Kidney (tissue), 14 donors: ENCODE data around the gene UBP1. TPM values are rescaled to one million over a fixed set of nuclear protein-coding genes. Genes with fewer than 3 reads are reported as not detected.
"Not testable (repeated sequence)": the region's sequence is repeated elsewhere in the genome, so short reads cannot be mapped to it uniquely, and the experiment has no call there.

Experiments used
- DNase-seq, 5 donors: peaks; one replicate each; pipeline ENCODE4 v3.0.0-alpha.2; 2013 to 2020
- FAIRE-seq: peaks from 2 replicates; lab custom pipeline; 2012; peaks lifted over from hg19 to GRCh38; lab: Jason Lieb, UNC
- H3K27ac ChIP-seq, 2 donors: one replicate each; pipeline ENCODE4 v1.7.0; 2013; ENCODE audit warnings: low read depth in 2 of 2, low read length in 2 of 2, inconsistent platforms in 1 of 2
- H3K27me3 ChIP-seq: one replicate; pipeline ENCODE4 v1.7.1; 2013; ENCODE audit warnings: low read length, inconsistent platforms; ENCODE audit not compliant: control insufficient read depth, insufficient read depth
- H3K36me3 ChIP-seq, 3 donors: one replicate each; pipeline versions ENCODE4 v1.7.0 to v1.7.1; 2013; ENCODE audit warnings: low read length in 3 of 3, control low read depth in 1 of 3, inconsistent platforms in 1 of 3; ENCODE audit not compliant: insufficient read depth in 3 of 3, control insufficient read depth in 2 of 3
- H3K4me1 ChIP-seq, 3 donors: one replicate each; pipeline versions ENCODE4 v1.7.0 to v1.7.1; 2013; ENCODE audit warnings: low read length in 3 of 3, inconsistent platforms in 1 of 3, low read depth in 1 of 3; ENCODE audit not compliant: control insufficient read depth in 2 of 3, insufficient read depth in 2 of 3
- H3K4me3 ChIP-seq, 3 donors: one replicate each; pipeline versions ENCODE4 v1.7.0 to v1.8.1; 2013; ENCODE audit warnings: low read length in 3 of 3, control low read depth in 1 of 3, inconsistent platforms in 1 of 3
- H3K9ac ChIP-seq, 3 donors: one replicate each; pipeline versions ENCODE4 v1.7.0 to v1.7.1; 2013; ENCODE audit warnings: low read length in 3 of 3, control low read depth in 1 of 3, inconsistent platforms in 1 of 3
- H3K9me3 ChIP-seq, 3 donors: one replicate each; pipeline versions ENCODE4 v1.7.0 to v1.7.1; 2013; ENCODE audit warnings: low read length in 3 of 3, control low read depth in 1 of 3, inconsistent platforms in 1 of 3; ENCODE audit not compliant: control insufficient read depth in 2 of 3, insufficient read depth in 1 of 3
- CTCF ChIP-seq: IDR thresholded peaks from 3 replicates; pipeline ENCODE4 v1.5.1; 2012; ENCODE audit warnings: mild to moderate bottlenecking, moderate library complexity, borderline replicate concordance; ENCODE audit not compliant: insufficient read depth; ENCODE audit errors: extremely low read depth
- intact Hi-C: fragments of 100-400 bp; cut with DNase I; formaldehyde crosslinking; loops from one replicate; pipeline ENCODE4 v1.11.1; 2022
- polyA plus RNA-seq: library from polyadenylated mRNA; stranded (reverse); fragments of 350-450 nt; fragmentation: Illumina TruSeq; extraction: RNeasy Lipid Tissue Mini Kit (QIAGEN cat#74804); gene quantifications from one replicate; pipeline ENCODE4 v1.2.3, GENCODE V29; 2014; ENCODE audit warnings: low read depth, low replicate concordance; ENCODE audit not compliant: insufficient read depth
- total RNA-seq: library from RNA; stranded (reverse); fragmentation: NEBNext Ultra II Directional; extraction: Animal tissue kit (Norgen Biotek cat#: 25700); gene quantifications from one replicate; pipeline ENCODE4 v1.2.1, GENCODE V29; 2021
- donor health status: control.
- donor health status: control.
- donor health status: control.
- donor health status: control.
- donor health status: control.
- donor health status: DM: yes; HTN: yes; CAD: no.
- donor health status: Normal renal cell carcinoma (clear cell type).

The UBP1 gene
- total and polyA plus RNA-seq, 2 donors from 2014 or later, result 20.4 to 57.0 TPM

- FAIRE-seq (no peak), DNase-seq (no peak)
- no peak overlapping the region for H3K27ac ChIP-seq
- no peak for TF ChIP-seq CTCF
- H3K9me3 ChIP-seq, result peaks cover 0 to 4% (median 0%) of the 10 kb centered on the region in 3 donors
- intact Hi-C loops, result no loop called here
- H3K4me1 ChIP-seq, result no peaks in the 10 kb centered on the region
- H3K36me3 ChIP-seq, result no peaks in the 10 kb centered on the region
- no peaks in the 10 kb centered on the region for H3K27me3 ChIP-seq
- no peak overlapping the region for H3K4me3 ChIP-seq
- no peak overlapping the region for H3K9ac ChIP-seq
Measured at GRCh38 chr3:33453331-33453761, 13.1 kb upstream of the UBP1 start.

- H3K27me3 ChIP-seq, H3K36me3 ChIP-seq, H3K9me3 ChIP-seq, H3K9ac ChIP-seq, DNase-seq, H3K27ac ChIP-seq, H3K4me1 ChIP-seq, intact Hi-C loops, FAIRE-seq, H3K4me3 ChIP-seq: not testable (repeated sequence)
Measured at GRCh38 chr3:33451994-33452393, 11.8 kb upstream of the UBP1 start.

DNA sequence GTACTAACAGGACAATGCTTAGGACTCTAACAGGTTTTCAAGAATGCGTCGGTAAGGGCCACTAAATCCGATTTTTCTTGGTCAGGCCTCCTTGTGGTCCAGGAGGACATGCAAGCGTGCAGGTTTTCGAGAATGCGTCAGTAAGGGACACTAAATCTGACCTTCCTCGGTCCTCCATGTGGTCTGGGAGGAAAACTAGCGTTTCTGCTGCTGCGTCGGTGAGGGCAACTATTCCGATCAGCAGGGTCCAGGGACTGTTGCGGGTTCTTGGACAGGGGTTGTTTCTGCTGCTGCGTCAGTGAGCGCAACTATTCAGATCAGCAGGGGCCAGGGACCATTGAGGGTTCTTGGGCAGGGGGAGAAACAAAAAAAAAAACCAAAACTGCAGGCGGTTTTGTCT, 7.8 kb upstream of the UBP1 start:
- TF ChIP-seq CTCF, result no peak
- no peaks in the 10 kb centered on the region for H3K4me1 ChIP-seq
- H3K9ac ChIP-seq, result no peak overlapping the region
- DNase-seq (no peak), FAIRE-seq (no peak)
- H3K27me3 ChIP-seq, result no peaks in the 10 kb centered on the region
- no peaks in the 10 kb centered on the region for H3K36me3 ChIP-seq
- H3K27ac ChIP-seq, result no peak overlapping the region
- H3K4me3 ChIP-seq, result no peak overlapping the region
- no peaks in the 10 kb centered on the region for H3K9me3 ChIP-seq
- intact Hi-C loops, result no loop called here

DNA sequence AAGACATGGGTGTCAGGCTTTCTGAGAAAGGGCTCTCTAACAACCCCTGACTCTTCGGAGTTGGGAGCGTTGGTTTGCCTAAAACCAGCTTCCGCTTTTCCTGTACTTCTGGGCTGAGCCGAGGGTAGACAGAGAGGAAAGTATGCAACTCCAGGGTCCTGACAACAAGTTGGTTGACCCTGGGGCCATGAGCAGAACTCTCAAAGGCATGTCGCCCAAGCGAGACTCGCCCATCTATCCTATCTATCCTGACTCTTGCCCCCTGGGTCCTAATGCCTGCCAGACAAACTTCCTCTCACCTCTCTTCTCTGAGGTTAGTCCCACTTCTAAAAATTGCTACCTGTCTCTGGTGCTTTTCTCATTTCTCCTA, 7.0 kb upstream of the UBP1 start:
- FAIRE-seq, H3K9ac ChIP-seq, H3K27ac ChIP-seq, H3K4me1 ChIP-seq, H3K27me3 ChIP-seq, DNase-seq, H3K36me3 ChIP-seq, H3K9me3 ChIP-seq, intact Hi-C loops, H3K4me3 ChIP-seq: not testable (repeated sequence)

DNA sequence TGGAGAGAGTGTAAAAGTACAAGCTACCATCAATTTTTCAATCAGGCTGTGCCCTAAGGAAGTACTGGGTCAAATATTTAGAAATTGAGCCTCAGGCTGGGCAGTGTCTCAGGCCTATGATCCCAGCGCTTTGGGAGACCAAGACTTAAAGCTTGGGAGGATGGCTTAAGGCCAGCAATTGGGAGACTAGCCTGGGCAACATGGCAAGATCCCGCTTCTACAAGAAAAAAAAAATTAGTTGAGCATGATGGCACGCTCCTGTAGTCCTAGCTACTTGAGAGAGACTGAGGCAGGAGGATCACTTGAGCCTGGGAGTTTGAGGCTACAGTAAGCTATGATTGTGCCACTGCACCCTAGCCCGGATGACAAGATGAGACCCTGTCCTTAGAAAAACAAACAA, 2.0 kb upstream of the UBP1 start:
- Histone ChIP-seq H3K27me3 (no peaks in the 10 kb centered on the region), H3K27ac (no peak overlapping the region), H3K4me3 (no peak overlapping the region), H3K9me3 (no peaks in the 10 kb centered on the region), H3K4me1 (peaks cover 0 to 19% (median 8%) of the 10 kb centered on the region in 3 donors), H3K9ac (no peak overlapping the region), H3K36me3 (no peaks in the 10 kb centered on the region)
- FAIRE-seq (no peak), DNase-seq (no peak)
- intact Hi-C loops, result no loop called here
- no peak for TF ChIP-seq CTCF
